Stimulated activated CD8-positive, alpha-beta memory T cell treated with anti-CD3 and anti-CD28 coated beads, Interleukin-4, amount 100 ng/mL, for 48 hours (primary cell): ENCODE results near the gene CMTM4.
"Not testable (repeated sequence)": the region's sequence is repeated elsewhere in the genome, so short reads cannot be mapped to it uniquely, and the experiment has no call there.

Source experiments
- DNase-seq: peaks from one replicate; pipeline ENCODE4 v3.0.0-alpha.2; 2020

The CMTM4 gene

DNA sequence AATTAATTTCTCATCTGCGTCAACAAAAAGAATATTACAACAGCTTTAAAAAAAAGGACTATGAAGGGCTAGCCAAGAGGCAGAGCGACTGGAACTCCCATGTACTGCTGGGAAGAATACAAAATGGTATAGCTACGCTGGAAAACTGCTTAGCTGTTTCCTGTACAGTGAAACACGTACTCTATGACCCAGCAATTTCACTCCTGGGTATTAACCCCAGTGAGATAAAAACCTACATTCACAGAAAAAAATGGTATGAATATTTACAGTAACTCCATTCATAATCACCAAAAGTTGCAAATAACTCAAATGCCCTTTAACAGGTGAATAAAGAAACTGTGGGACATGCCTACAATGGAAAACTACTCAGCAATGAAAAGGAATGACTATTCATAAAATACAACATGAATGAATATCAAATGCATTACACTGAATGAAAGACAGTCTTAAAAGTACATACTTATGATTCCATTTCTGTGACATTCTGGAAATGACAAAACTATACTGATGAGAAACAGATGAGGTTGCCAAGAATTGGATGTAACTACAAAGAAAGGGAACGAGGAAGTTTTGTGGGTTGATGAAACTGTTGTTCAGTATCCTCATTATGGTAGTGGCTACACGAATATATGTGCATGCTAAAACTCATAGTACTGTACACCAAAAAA lies 27.6 kb downstream of the CMTM4 start:
- DNase-seq, result no peak

DNA sequence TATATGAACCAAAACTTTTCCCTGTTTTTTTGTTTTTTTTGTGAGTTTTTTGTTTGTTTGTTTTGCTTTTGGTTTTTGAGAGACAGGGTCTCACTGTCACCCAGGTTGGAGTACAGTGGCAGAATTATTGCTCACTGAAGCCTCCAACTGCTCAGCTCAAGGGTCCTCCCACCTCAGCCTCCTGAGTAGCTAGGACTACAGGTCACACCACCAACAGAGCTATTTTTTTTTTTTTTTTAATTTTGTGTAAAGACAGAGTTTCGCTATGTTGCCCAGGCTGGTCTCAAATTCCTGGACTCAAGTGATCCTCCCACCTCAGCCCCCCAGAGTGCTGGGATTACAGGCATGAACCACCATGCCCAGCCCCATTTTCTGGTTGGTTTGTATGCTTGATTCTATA lies 28.6 kb downstream of the CMTM4 start:
- no peak for DNase-seq

DNA sequence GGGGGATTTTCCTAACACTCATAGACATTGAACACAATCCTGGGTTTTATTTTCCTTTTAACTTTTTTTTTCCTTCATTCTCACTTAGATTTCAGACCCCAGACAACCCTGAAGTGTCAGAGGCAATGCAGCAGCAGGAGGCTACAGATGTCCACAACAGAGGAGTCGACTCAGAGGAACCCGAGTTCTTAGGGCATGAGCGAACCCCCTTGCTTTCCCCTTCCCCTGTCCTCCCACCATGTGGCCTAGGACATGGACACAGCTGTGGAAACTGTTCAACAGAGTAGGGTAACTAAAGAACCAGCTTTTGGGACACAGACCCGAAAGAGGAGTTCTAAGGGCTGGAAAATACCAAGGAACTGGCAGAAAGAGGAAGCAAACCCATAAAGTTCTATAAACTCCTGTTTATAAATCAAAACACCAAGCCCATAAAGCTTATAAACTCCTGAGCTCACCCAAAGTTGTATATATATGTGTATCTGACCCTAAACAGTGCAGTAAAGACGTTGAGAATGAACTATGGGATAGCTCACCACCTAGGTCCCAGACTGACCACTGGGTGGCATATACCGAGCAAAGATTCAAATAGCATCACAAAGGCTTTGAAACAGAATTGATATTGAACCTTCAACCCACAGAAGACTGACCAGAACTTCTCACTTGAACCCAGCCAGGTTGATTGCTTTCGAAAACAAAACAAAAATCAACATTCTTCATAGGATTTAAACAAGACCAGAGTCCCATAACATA lies 33.9 kb downstream of the CMTM4 start:
- no peak for DNase-seq

DNA sequence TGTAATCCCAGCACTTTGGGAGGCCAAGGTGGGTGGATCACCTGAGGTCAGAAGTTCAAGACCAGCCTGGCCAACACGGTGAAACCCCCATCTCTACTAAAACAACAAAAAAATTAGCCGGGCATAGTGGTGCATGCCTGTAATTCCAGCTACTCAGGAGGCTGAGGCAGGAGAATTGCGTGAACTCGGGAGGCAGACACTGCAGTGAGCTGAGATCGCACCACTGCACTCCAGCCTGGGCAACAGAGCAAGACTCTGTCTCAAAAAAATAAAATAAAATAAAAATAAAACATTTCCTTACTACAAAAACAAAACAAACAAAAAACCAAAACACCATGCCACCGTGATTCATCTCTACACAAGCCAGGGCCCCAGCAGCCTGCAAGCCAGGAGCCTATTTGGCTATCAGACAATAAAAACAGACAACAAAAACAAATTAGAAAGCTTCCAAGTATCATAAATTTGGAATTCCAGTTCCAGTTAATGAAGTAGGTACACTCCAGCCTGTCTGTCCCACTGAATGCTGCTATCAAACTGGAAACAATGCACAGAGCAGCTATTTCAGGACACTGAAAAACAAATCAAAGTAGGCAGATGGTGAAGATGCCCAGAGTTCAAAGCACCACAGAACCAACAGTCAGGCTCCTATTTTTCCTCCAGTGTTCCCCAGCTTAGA lies 34.7 kb downstream of the CMTM4 start:
- not testable (repeated sequence) for DNase-seq

DNA sequence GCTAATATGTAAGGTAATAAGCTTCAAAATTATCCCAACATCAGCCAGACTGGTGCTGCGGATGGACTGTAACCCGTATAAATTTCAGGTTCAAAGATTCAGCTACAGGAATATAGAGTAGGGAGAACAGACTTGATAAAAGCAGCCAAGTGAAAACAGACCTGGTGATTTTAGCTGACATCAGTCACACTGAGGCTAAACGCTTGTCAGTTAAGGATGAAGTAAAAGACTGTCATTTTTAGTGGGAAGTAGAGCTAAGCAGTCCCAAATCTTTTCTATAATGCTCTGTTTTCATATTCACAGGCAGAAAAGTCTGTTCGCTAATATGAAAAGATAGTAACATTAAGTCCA lies 35.4 kb downstream of the CMTM4 start:
- no peak for DNase-seq

DNA sequence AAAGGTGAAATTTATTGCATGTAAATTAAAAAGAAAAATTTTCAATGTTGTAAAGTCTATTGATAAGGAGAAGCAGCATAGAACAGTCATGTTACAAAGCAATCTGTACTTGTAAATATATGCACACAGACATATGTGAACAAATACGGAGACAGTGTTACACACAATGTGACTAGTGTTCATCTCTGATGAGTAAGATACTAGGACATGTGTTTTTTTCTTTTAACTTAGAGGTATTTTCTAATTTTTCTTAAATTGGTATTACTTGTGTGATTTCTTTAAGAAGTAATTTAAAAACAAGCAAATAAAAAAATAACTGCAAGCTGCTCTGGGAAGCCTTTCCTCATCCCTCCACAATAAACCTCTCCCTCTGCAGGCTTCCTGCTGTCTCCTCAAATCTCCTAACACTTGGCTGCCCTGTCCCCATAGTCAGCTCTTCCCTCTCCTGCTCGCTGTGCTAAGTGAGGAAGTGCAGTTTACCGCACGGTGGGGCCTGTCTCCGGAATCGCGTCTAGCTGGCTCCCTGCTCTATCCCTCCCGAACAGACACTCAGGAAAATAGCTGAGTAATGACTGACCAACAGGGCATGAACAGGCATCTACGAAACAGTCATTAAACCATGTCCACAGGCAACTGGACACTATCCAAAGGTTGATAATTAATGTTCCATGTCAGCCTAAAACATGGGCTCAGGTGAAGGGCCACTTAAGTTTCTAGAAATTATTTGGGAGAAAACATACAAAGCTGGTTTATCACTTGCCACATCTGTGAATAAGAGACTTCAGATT lies 35.9 kb downstream of the CMTM4 start:
- no peak for DNase-seq

DNA sequence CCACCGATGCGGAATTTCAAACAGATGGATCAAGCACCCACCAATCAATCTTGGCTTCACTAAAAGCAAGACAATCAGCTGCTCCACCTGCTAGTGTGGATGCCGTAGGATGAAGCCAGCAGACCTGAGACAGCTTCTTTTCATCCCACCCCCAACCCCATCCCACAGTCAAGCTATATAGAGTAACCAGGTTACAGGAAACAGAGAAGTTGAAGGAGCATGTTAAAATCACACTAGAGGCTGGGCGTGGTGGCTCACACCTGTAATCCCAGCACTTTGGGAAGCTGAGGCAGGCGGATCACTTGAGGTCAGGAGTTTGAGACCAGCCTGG lies 37.7 kb downstream of the CMTM4 start:
- no peak for DNase-seq

DNA sequence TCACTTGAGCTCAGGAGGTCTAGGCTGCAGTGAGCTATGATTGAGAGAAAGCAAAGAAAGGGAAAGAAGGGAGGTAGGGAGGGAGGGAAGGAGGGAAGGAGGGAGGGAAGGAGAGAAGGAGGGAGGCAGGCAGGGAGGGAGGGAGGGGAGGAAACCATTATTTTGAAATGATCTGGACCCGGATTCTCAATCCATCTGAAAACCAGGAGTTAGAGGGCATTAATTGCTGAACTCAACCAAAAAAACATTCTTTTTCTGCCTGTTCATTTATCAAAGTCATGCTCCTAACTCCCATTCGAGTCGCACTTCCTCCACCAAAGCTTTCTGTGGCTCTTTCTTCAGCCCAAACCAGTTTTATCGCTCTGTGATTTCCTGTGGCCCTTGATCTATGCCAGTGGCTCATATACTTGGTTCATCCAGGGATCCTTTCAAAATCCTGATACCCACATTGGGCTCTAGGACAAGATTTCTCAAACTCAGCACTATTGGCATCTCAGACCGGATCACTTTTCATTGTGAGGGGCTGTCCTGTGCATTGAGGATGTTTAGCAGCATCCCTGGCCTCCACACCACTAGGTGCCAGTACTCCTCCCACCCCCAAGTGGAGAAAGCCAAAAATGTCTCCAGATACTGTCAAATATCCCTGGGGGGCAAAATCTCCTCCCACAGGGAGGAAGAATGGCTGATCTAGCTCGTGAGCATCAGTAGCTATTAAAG lies 38.2 kb downstream of the CMTM4 start:
- DNase-seq, result no peak

DNA sequence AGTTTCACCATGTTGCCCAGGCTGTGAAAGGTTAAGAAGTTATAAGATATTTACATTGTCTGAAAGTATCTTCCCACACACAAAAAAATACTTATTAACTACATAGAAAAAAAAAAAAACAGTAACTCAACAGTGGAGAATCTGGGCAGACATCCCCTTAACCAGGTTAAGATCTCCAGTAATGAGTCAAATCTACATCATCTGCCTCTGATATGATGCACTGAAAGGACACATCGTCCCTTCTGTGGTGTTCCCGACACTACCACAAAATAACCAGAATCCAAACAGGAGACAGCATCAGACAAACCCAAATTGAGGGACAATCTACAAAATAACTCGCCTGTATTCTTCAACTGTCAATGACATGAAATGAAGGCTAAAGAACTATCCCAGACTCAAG lies 40.0 kb downstream of the CMTM4 start:
- DNase-seq, result no peak

DNA sequence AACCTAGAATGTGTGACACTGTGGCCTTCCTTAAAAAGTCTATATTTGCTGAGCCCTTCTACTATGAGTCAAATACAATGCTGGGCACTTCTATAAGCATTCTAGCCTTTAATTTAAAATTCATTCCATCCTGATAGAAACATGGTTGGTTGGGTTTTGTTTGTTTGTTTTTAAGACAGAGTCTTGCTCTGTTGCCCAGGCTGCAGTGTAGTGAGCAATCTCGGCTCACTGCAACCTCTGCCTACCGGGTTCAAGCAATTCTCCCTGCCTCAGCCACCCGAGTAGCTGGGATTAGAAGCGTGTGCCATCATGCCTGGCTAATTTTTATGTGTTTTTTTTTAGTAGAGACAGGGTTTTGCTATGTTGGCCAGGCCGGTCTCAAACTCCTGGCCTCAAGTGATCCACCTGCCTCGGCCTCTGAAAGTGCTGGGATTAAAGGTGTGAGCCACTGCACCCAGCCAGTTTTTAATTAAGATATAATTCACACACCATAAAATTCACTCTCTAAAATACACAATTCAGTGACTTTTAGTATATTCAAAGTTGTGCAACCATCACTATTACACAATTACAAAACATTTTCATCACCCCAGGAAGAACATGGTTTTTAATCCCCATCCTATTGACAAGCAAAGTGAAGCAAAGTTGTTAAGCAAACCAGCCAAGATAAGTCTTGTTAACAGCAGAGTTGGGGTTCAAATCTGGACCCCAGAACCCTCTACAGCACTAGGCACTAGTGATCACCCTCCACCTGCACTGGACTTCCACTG lies 42.8 kb downstream of the CMTM4 start:
- DNase-seq, result no peak

DNA sequence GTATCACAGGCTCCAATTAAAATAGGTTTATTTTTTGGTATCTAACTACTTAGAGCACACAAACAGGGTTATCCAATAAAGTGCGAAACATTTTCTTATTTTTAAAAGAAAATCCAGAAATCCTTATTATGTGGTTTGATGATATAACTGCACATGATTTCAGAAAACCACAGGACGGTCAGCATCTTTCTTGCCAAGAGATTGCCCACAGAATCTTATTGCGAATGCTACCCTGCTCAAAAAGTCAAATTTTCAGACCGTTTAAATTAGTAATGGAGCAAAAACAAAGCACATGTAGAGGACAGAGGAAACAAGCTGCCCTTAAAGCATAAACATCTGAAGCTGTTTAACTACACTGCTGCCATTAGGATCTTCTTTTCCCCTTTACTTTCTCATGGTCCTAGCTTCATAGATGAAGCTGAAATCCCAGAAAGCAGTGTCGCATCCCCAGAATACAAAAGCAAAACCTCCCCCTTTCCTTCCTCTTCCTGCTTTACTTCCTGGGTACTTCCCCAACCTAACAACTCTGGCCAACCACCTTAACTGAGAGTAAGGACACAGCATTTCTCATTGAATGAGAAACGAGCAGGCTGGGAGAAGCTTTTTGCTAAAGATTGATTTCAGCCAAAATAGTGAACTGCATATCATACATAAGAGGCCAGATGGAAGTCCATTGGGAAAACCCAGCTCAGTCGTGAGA lies 43.7 kb downstream of the CMTM4 start:
- DNase-seq, result no peak

DNA sequence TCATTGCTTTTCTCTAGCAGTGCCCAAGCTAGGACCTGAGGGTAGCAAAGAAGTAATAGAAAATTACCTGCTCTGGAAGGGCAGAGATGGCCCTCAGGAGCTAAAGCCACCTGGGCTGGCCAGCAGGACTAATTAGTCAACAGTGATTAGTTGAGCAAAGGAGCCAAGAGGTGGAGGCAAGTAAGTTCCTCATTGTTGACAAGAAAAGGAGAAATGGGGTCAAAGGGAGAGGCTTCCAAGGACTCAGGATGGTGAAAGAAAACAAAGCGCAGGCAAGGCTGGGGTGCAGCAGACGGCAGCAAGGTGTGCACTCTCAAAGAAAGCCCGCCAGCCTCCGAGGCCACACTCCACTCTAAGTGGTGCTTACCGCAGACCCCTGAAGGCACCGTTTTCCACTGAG lies 44.6 kb downstream of the CMTM4 start:
- no peak for DNase-seq

DNA sequence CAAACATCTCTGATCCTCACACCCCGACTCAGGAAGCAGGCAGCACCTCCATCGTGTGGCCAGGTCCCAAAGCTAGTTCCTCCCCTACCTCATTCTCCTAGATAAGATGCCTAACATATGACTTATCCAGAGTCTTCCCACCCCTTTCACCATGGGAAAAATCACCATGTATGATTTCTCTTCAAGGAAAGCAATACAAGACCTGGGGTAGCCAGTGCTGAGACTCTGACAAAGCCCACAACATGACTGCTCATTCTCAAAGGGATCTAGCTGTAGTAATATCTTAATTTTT lies 45.1 kb downstream of the CMTM4 start:
- no peak for DNase-seq

DNA sequence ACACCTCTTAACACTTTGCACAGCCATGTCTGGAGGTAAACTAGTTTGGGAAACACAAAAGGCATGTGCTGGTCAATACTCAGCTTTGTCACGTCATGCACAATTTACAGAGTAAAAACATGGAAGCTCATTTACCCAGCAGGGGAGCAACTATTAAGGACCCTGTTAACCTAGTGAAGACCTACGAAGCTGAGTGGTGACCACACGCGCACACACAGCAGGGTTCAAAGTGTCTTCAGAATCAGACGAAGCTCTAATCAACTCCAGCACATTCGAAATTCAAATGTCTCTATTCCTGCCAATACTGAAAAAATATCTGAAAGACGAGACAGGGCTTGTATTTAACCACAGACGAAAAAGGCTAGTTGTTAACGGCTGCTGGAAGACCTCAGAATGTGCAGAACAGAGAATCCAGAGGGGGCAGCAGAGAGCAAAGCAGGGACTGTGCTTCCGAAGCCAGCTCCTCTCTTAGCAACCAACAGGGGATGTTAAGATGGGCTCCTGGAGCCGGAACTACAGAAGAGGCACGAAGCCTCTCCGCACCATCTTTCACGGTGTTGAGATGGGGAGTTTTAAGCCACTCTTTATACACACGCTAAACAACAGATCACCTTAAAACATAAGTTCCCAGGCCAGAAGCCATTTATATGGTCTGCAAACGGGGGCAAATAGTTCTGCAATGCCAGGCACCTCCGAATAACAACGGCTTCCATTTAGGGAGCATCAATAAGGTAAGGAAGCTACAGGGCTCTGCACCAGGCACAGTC lies 45.7 kb downstream of the CMTM4 start:
- peak; percentile 86 for DNase-seq

DNA sequence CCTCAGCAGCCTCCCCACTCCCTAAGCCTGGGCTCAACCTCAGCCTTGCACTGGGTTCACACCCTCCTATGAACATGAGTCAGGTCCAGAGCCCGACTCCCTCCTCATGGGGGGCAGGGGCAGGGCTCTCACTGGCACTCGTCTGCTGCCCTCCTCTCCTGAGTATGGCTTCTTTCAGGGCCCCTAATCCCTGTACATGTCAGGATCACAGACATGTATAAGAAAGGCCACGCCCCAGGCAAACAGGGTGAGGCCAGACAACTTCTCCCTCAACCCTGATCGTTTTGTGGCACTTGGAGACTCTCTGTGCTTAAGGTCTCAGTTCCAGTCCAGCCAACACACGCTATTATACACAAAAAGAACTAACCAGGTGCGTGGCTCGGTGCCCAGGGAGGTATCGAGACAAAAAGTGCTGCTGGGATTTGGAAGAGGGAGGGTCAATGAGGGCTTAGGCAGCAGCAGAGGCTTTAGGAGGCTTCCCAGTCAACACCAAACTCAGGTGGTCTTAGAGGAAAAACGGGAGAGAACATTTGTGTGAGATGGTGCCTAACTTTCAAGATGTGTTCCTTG lies 46.8 kb downstream of the CMTM4 start:
- DNase-seq, result no peak

DNA sequence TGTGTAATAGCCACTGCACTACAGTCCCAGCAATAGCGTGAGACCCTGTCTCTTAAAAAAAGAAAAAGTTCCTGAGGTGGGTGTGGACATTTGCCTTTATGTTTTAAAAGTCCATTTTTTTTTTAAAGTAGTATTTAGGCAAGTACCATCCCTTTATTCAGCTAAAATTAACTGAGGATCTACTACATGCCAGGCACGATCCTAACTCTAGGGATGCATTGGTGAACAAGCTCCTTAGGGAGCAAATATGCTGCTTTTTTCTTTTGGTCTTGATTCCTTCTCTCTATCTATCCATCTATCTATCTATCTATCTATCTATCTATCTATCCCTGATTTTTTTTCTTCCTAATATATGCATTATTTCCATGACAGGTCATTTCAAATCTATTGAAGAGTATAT lies 47.4 kb downstream of the CMTM4 start:
- no peak for DNase-seq

DNA sequence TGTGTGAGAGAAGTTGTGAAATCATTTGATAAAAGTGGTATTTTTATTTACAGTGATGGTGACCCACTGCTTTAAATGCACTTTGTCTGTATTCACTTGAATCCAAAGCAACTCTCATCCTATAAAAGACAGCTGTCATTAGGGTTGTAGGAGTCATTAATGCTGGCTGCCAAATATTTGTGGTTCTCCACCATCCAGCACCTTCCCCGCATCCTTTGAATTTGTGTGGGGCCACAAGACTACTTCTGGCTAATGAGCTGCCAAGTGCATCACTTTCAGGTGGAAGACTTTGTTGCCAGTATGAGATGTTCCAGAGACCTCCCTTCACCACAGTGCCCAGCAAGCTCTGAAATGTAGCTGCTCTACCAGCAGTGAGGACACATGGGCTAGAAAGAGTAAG lies 48.7 kb downstream of the CMTM4 start:
- no peak for DNase-seq

DNA sequence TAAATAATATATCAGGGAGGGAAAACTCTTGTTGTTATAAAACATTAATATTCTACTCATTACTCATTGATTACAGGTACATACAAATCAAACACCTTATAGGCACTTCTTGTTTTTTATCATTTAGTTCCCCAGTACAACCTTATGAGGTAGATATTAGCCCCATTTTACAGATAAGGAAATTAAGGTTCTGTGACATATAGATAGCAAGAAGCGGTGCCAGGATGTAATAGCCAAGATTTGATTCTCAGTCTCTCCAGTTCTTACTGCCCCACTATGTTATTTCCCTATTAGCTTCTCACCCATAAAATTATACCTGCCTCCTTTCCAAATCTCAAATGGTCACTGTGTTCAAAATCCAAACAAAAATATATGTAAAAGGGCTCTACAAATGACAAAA lies 55.2 kb downstream of the CMTM4 start:
- DNase-seq, result no peak

DNA sequence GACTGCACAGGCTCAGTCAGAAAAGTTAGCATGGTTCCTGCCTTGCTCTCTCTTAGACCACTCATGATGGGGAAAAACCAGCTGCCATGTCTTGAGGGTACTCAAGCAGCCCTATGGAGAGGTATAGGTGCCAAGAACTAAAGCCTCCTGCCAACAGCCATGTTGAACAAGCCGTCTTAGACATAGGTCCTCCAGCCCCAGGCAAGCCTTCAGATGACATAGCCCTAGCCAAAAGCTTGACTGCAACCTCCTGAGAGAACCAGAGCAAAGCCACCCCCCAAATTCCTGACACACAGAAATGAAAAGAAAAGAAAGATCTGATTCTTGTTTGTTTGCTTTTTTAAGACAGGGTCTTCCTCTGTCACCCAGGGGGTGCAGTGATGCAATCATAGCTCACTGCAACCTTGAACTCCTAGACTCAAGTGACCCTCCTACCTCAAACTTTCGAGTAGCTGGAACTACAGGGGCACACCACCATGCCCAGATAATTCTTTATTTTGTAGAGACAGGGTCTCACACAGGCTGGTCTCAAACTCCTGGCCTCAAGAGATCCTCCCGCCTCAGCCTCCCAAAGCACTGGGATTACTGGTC lies 55.7 kb downstream of the CMTM4 start:
- no peak for DNase-seq
